ENCODE data around the gene SPO11.

- TF ChIP-seq EZH2 (IDR thresholded peaks at IDR 0.05; ENCODE audit: insufficient read depth, poor library complexity, severe bottlenecking) (no peak), EZH2phosphoT487 (IDR thresholded peaks at IDR 0.05; ENCODE audit: insufficient read depth, low read depth) (no peak)
Measured at GRCh38 chr20:57292611-57293010, 37.0 kb upstream of the SPO11 start.
